Activated T-cell treated with anti-CD3 and anti-CD28 coated beads for 48 hours (primary cell): ENCODE measurements around the gene KIF12.

Experiments
- DNase-seq: peaks from one replicate; pipeline ENCODE4 v3.0.0-alpha.2; 2020; ENCODE audit warnings: low read depth

KIF12 gene

DNA sequence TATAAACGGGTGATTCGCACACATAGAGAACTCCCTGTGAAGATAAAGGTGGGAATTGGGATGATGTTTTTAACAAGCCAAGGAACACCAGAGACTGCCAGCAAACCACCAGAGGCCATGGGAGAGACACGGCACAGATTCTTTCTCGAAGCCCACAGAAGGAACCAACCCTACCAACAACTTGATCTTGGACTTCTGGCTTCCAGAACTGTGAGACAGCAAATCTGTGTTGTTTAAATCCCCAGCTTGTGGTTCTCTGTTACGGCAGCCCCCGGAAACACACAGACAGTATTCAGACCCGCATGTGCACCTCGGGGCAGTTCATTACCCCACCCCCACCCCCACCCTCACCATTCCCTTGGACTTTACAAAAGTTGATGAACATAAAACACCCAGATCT lies 33.8 kb downstream of the KIF12 start:
- no peak for DNase-seq

DNA sequence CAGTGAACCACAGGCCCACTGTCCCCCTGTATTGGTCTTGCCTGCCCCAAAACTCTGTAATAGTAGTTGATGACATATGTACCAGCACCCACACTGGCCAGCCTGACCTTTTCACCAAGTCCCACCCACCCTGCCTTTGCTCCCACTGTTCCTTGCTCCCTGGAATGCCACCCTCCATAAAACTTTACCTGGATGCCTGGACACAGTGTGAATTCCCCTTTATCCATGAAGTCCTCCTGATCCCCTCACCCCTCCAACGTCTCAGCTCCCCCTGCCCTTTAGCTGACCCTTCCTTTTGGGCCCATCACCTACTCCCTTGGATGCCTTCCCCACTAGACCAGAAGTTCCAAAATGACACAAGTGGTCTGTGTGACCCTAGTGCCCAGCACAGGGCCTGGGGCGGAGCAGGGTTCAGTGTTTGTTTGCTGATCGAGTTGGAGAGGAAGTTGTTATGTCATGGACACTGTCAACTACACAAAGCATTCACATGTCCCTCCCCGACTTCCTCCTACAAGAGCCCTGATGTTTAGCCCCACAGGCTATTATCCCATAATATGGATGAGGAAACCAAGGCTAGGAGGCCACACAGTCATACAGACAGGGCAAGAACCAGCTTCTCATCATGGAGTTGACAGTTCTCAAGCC lies 37.1 kb downstream of the KIF12 start:
- no peak for DNase-seq

DNA sequence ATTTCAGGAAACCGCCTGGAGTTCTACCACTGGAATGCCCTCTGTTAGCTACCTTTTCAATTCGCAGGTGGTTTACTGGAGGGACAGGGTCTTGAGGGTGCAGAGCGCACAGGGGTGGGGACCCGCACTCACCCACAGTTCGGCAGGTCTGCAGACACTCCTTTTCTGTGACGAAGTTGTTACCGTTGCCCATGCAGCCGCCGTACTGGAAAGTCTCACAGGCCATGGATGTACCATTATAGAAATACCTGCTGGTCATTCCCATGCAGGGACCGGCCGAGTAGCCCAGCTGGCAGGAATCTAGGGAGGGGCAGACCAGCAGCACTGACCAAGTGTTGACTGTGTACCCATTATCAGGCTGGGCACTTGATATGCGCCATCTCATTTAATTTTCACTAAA lies 37.8 kb downstream of the KIF12 start:
- no peak for DNase-seq

DNA sequence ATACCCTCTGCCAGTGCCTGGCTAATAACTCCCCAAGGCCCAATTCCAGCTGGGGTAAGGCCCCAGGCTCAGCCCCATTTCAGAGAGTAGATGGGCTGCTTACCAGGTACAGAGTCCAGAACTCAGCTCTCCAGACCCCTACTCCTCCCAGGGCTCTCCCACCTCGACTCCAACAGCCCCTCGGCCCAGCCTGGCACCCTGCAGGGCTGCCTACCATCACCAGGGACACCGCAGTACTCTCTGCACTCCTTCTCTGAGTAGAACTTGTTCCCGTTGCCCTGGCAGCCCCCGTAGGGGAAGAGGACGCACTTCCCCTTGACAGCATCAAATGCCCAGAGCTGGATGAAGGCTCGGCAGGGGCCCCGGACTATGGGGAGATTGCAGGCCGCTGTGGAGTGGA lies 38.4 kb downstream of the KIF12 start:
- DNase-seq = no peak

DNA sequence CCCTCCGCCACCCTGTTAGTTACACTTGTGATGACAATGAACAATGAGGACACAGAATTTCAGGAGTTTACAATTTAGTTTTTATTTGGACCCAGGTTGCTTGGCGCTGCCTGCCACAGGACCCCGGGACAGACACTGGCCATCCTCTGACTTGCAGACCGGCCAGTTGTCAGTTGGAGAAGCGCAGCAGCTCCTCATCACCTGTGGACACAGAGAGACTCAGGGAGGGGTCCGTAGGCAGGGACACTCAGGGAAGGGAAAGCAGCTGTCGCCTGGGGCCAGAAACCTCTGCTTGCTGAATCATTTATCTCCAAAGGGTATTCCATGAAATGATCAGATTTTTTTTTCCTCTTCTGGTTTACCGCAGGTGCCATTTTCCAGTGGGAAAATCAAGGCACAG lies 39.0 kb downstream of the KIF12 start:
- DNase-seq = no peak

DNA sequence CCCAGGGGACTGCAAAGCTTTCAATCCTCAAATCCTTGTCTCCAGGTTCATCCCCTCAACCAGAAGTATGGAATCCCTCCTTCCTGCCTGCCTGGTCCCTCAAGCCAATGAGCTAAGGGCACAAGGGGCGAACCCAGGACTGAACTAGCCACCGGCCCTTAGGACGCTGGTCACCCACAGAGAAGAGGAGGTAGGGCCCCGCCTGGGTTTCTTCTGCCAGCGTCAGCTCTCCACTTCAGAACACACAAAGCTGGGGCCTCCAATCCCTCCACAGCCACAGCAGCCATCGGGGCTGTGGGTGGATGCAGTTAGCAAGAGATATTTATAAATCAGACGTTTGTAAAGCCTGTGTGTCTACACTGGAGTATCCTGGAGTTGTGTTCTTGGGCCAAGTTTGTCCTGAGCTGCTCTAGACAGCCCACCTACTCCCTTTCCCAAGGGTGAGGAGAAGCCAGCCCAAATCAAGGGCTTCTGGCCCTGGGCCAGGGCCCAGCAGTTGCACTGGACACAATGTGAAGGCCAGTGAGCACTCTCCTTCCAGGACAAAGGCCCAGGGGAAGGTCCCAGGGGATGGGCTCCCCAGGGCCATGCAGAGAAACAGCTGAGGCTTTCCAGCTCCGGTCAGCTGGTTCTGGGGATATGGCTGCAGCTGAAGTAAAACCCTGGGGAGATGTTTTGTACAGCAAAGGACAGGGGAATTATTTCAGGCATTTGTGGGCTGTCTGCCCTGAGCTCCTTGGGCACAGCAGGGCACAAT lies 39.9 kb downstream of the KIF12 start:
- no peak for DNase-seq

DNA sequence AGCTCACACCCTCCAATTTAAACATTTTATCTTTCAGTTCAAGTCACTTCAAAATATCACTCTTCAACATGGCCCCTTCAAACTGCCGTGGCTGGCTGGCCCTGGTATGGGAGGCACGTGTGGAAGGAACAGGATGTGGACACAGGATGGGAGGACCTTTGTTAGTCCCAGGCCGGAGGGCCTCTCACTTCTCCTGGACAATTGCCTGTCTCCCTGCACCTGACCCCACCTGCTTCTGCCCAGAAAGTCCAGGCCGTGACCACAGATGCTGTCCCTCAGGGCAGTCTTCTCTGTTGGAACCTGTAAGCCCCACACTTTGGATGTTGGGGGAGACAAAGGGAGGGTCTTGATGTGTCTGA lies 40.4 kb downstream of the KIF12 start:
- no peak for DNase-seq

DNA sequence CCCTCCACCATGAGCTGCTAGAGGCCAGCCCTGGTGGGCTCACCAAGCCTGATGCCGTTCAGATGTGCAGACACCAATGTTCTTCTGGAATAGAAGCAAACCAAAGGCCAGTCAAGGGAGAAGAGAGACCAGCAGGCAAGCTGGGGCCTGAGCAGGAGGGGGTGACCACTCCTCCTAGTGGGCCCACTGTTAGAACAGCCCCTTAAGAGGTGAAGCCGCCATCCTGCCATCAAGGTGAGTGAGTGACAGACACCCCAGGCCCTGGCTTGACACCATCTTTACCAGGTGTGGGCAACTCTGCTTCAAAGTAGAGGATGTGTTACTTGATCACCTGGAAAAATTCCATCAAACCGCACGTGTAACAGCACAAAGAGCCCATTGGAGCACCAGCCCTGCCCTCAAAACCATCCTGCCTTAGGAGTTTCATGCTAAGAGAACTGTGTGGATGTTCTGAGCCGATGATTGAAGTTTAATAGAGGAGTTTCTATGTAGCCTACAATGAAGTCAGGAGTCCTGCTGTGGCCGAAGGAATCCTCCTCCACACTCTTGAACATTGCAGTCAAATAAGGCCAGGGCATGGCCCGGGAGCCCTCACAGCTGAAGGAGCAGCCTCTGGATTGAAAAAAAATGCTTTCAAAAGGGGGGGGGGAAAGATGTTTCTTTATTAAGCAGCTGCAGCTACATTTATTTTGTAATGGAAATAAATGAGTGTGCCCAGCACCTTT lies 41.8 kb downstream of the KIF12 start:
- no peak for DNase-seq

DNA sequence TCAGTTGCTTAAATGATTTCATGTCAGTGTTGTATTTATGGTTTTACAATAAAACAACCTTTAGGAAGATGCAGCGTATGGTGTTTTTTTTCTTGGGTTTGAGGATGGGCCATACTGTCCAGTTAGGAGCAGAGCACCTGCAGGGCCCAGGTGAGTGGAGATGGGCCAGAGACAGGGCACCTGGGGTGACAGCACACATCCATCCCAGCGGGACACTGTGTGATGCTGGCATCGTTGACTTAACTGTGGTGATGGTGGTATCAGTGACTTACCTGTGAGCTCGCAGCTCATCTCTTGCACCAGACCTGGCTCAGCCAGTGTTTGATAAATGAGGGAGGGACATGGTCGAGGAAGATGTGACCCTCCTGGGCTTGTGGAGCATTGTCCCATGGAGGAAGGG lies 42.6 kb downstream of the KIF12 start:
- no peak for DNase-seq

DNA sequence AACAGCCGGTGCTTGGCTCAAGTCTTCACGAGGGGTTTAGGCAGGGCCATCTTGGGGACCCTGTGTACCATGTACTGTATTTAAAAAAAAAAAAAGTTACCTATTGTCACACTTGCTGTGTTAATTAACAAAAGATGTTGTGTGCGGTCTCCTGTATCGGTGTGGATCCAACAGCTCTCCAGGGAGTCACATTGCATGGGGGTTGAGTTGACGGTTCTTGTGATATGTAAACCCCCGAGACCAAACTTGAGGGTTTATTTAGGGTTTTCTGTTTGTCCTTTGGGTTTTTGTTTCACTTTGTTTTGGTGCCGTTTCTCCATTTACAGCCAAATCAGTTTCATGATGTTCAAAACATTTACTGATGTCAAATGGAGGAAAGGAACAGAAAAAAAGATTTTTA lies 43.2 kb downstream of the KIF12 start:
- DNase-seq = no peak

DNA sequence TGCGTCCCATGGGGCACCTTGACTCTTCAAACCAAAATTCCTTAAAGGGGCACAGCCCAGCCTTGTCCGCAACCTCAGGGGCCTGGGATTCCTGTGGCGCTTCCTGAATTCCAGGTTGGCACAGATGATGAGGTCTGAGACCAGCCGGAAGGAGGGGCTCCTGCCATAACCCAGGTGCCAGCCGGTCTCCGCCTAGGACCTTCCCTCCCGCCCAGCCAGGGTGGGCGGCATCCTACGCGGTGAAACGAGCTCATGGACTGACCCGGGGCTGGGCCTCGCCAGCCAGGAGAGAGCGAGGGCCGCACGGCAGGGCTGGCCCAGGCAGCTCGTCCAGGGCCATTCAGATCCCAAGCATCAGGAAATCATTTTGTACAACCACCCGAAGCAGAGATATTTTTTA lies 44.0 kb downstream of the KIF12 start:
- DNase-seq = no peak

DNA sequence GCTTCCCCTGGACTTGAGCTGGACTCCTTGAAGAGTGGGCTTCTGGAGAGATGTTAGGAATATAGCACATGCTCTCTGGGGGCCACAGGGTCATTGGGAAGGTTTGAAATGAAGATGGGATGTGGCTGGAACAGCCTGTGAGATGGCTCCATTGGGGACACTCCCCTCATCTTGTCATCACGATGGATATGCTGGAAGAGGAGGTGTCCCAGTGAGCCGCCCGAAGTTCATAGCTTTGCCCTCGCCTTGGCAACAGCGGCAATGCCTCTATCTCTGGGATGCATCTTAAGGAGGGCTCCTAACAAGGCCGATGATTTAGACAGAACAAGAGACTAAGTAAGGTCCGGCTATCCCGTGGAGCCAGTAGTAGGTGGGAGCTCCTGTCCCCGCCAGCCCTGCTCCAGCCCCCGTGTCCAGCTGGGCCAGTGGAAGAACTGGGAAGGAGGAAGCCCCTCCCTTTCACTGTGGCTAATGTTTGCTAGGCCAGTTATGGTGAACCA lies 44.9 kb downstream of the KIF12 start:
- no peak for DNase-seq

DNA sequence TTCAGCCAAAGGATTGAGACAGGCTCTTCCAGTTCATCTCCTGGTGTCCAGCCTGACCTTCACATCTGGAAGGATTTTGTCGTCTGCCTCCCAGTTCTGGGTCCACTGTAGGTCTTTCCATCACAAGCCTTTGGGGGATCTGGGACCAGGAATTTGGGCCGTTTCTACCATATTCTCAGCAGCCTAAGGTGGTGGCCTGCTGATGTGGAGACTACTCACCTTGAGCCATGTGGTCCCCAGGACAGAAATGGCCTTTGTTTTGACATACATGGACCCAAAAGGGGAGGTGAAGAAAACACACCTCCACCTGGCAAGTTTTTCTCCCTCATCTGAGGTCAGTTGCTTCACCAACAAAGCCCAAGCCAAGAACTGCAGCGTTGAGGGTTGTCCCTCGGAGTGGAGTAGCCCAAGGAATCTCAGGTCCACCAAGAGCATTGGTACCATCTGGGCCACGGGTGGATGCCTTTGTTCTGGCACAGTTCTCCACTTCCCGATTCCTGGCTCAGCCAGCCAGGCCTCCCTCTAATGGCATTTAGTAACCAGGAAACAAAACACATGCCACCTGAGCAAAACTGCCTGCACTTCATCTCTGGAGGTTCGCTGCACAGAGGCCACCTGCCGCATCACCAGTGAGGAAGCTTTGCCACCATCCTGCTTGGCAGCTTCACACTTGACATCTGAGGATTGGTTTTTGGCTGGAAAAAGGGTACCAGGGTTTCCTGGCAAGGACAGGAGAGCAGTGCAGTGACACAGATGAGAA lies 45.7 kb downstream of the KIF12 start:
- no peak for DNase-seq

DNA sequence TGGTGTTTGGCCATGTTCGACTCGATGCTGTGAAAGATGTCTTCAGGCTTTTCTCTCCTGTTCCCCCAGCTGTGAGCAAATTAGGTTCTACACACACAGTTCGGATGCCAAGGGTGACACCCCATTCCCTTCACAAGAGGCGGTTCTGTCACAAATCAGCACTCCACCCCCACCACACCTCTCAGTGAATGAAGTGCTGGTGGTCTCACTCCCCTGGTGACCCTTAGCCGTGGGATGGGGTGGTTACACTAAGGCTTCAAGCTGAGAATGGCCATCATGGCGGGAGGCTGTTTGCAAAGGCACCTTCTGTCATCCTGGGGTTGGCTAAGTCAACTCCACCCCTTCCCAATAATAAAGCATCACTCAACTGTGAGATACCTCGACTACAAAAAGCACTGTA lies 47.4 kb downstream of the KIF12 start:
- no peak for DNase-seq

DNA sequence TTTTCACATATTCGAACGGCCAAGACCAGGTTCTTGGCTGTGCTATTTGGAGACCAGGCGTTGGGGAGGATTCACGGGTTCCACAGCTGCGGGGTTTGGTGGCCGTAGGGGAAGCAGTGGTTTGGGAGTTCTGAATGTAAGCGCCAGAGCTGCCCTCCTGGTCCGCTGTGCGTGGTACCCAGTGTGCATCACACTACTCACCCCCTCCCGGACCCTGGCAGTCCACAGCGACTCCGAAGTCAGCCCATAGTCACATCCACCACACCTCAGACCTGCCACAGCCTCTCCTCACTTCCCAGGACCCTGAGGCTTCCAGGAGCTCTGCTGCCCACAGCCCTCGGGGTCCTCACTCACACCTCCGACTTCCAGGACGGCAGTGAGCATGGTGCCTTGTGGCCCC lies 47.8 kb downstream of the KIF12 start:
- no peak for DNase-seq

DNA sequence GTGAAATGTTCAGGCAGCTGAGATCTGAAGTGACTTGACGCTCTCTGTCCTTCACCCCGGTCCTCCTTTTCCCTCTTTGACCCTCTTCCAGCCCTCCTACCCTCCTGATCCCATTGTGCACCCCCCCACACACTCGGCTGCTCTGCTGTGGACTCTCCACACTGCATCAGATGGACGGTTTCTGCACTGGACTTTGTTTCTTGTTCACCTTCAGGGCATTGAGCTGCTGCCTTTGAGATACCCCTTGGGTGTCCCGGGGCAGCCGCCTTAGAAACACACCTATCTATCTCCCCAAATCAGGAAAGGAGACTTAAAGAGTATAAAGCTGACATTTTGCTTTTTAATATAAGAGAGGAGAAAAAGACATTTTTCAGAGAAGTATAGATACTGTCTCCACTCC lies 48.4 kb downstream of the KIF12 start:
- DNase-seq = no peak

DNA sequence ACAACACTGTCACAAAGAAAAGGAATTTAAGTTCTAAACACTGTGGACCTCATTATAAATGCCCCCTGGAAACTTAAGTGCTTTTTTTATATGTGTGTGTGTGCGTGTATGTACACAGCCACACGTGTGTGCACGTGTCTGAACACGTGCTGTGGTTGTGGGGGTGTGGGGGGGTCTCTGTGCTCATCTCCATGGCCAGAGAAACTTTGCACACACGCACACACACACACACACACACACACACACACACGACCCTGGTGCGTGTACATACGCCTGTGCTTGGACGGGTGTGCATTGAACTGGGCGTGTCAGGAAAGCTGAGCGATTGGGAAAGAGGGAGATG lies 48.9 kb downstream of the KIF12 start:
- DNase-seq = no peak

DNA sequence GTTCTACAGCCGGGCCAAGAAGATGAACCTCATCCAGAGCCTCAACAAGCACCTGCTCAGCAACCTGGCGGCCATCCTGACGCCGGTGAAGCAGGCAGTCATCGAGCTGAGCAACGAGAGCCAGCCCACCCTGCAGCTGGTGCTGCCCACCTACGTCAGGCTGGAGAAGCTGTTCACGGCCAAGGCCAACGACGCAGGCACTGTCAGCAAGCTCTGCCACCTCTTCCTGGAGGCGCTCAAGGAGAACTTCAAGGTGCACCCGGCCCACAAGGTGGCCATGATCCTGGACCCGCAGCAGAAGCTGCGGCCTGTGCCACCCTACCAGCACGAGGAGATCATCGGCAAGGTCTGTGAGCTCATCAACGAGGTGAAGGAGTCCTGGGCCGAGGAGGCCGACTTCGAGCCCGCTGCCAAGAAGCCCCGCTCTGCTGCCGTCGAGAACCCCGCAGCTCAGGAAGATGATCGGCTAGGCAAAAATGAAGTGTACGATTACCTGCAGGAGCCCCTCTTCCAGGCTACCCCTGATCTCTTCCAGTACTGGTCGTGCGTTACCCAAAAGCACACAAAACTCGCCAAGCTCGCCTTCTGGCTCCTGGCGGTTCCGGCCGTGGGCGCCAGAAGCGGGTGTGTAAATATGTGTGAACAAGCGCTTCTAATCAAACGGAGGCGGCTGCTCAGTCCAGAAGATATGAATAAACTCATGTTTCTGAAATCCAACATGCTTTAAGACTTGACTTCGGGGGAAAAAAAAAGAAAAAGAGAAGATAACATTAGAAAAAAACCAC lies 49.5 kb downstream of the KIF12 start:
- DNase-seq = no peak

DNA sequence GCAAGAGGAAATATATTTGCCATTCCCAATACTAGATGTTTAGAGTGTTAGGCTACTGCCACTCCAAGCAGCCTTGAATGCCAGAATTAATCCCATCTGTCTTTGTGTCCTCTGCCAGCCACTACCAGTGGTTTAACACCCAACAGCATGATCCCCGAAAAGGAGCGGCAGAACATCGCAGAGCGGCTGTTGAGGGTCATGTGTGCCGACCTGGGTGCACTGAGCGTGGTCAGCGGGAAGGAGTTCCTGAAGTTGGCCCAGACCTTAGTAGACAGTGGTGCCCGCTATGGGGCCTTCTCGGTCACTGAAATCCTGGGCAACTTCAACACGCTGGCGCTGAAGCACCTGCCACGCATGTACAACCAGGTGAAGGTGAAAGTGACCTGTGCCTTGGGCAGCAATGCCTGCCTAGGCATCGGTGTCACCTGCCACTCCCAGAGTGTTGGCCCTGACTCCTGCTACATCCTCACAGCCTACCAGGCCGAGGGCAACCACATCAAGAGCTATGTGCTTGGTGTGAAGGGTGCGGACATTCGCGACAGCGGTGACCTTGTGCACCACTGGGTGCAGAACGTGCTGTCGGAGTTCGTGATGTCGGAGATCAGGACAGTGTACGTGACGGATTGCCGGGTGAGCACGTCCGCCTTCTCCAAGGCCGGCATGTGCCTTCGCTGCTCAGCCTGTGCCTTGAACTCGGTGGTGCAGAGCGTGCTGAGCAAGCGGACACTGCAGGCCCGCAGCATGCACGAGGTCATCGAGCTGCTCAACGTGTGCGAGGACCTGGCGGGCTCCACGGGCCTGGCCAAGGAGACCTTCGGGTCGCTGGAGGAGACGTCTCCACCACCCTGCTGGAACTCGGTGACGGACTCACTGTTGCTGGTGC lies 50.3 kb downstream of the KIF12 start:
- no peak for DNase-seq

DNA sequence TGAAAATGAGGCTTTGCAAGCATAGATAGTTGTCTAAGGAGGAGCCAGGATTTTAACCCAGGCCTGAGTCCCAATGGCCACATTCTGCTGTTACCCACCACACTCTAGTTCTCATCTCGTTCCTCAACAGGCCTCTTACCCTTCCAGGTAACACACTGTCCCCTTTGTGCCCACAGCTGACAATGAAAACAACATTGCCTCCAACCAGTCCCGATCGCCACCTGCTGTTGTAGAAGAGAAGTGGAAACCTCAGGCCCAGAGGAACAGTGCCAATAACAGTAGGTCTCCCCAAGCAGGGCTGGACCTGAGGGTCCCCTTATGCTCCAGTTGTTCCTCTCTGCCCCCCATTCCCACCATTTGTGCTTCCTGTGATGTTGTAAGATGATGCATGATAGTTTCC lies 51.4 kb downstream of the KIF12 start:
- no peak for DNase-seq

DNA sequence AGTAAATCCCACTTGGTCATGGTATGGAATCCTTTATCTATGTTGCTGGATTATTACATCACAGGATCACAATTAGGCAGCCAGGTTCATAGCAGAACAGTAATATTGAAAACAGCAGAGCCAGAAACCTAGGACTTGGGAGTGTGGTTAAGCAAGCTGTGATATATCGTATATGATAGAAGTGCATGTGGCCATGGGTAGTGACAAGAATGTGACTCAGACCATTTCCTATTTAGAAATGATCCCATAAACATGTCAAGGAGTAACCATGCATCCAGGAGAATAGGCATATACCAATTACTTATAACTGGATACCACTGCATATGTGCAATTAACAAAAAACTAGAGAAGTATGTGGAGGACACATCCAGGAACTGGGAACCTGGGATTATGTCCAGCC lies 52.2 kb downstream of the KIF12 start:
- no peak for DNase-seq
